ENCODE results near the gene CYP46A1.

The CYP46A1 gene

DNA sequence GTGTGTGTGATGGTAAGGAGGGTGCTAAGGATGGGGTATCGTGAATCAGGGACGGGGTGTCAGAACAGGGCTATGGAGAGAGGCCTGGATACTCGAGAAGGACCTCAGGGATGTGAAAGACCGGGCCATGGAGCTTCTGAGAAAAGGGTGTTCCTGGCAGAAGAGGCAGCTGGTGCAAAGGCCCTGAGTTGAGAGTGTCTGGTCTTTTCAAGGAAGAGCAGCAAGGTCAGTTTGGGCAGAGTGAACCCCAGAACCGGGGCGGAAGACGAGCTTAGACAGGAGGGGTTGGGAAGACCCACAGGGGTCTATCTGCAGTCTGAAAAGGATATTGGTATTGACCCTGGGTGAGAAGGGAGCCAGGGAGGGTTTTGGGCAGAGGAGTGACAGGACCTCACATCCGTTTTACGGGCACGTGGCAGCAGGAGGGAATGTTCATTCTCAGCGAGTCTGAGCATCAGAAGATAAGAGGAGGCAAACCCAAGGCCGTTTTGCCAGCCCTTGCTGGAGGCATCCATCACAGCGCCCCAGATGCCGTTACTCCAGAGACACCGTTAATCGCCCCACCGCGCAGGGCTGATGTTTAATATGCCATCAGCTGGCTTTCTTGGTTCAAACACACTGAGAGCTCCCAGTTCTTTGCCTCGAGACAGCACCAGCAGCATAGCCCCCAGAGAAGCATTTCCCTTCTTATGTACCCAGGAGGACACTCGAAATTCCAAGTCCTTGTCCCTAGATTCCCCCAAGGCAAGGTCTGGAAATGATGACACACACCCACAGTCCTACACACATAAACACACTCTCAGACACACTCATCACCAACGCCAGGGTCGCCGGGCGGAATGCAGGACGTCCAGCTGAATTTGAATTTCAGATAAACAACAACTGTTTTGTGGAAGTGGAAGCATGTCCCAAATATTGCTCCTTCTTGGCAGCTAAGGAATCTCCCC, 67.7 kb downstream of the CYP46A1 start:
- TF ChIP-seq, protein P1, sequence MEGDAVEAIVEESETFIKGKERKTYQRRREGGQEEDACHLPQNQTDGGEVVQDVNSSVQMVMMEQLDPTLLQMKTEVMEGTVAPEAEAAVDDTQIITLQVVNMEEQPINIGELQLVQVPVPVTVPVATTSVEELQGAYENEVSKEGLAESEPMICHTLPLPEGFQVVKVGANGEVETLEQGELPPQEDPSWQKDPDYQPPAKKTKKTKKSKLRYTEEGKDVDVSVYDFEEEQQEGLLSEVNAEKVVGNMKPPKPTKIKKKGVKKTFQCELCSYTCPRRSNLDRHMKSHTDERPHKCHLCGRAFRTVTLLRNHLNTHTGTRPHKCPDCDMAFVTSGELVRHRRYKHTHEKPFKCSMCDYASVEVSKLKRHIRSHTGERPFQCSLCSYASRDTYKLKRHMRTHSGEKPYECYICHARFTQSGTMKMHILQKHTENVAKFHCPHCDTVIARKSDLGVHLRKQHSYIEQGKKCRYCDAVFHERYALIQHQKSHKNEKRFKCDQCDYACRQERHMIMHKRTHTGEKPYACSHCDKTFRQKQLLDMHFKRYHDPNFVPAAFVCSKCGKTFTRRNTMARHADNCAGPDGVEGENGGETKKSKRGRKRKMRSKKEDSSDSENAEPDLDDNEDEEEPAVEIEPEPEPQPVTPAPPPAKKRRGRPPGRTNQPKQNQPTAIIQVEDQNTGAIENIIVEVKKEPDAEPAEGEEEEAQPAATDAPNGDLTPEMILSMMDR (IDR thresholded peaks at IDR 0.05), result no peak

DNA sequence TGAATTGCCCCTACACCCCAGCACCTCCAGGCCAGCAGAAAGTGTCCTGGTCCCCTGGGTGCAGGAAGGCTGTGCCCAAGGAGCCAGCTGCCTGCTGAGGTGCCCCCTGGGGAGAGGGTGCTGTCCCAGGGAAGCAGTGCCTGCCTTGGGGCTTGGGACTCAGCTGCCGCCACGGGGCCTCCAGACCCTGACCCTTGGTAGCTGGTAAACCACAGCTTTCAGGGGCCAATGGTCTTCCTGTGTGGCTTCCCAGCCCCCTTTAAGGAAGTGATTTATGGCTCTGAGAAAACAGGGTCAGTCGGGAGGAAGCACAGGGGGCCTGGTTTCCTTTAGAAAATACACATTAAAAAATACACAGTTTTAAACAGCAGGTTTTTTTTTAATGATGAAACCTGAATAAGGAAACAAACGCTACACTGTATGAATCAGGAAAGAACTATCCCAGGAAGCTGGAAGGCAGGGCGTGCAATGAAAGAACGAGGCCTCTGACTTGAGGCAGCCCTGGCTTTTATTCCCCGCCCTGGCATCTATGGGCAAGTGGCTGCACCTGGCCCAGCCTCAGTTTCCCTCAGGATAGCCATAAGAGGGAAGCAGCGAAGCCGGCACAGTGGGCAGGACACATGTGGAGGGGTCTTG, 68.5 kb downstream of the CYP46A1 start:
- TF ChIP-seq, protein P1 (IDR thresholded peaks at IDR 0.05), result no peak

DNA sequence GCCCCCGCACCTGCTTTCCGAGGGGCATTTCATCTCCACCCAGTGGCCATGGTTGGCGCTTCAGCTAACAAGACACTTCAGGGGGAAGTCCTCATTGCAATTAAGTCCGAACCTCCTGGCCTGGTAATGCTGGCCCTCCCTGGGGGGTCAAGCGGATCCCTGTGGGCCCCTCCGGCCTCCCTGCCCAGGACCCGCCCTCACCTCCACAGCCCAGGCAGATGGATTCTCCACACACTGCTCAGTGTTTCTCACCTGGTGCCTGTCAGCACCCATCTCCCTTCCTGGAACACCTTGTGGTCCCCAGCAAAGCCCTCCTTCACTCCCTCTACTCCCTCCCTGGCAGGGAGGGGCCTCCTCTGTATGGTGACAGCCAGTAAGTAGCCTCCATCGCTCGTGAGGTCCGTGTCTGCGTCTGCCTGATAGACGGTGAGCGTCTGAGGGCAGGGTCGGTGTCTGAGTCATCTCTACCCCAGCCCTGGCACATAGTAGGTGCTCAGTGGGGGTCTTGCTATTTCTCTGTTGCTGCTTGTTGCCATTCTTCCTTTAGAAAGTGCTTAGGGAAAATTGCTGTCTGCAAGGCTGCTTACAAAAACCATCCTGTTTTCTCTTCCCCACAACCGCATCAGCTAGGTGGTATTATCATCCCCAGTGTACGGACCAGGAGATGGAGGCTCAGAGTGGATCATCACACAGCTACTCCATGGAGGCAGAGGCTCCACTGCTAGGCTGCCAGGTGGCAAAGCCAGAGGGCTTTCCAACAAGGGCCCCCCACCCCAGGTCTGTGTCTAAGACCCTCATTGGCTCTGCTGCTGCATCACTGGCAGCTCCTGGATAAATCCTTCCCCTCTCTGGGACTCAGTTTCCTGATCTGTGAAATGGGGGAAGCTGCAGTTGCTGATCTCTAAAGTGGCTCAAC, 69.4 kb downstream of the CYP46A1 start:
- TF ChIP-seq, protein P1 (IDR thresholded peaks at IDR 0.05), result no peak

DNA sequence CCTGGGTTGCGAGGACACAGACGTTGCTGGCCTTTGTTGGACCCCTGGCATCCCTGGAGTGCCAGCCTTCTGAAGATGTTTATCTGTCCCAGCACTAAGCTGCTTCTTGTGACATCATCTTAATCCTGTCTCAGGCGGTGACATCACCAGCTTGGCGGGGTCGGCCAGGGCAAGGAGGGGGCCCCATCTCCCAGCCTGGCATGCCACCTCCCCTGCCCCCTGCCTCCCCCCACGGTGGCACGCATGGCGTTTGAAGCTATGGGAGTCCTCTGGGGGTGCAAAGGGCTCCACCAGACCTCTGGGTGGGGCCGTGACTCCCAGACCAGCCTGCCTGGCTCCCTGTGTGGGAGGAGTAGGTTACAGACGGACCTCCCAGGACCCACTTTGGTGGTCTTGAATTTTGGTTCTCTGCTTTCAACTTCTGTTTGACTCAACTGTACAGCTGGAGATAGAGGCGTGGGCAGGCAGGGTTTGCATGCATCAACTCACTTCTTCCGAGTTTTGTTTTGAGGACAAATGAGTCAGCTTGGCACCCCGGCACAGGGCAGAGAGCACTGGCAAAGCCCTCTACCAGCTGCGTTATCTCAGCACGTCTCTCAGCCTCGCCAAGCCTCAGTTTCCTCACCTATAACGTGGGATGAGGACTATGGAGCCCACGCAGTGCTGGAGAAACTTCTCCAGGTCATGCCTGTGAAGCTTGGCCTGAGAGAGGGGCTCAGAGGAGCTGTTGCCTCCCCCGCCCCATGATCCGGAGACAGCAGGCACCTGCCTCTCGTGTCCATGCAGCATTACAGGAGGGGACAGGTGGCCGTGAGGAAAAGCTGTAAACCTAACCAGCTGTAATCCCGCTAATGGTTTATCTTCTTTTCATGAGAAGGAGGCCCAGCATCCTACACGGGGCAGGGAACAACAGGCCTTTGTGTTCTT, 70.3 kb downstream of the CYP46A1 start:
- TF ChIP-seq, protein P1 (IDR thresholded peaks at IDR 0.05), result no peak

DNA sequence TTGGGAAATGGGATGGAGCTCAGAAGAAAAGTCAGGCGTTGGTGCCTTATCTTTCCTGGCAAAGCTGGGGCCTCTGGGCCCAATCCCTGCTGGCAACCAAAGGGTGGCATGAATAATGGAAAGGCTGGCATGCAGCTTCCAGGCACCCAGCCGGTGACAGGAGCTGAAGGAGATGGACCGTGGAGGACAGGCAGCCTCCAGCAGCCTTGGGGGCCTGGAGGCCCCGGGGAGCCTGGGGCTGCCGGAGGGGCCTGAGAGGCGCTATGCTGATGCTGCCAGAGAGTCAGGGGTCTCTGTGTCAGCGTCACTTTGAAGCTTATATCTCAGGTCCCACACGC, 70.9 kb downstream of the CYP46A1 start:
- TF ChIP-seq, protein P1 (IDR thresholded peaks at IDR 0.05), result no peak

DNA sequence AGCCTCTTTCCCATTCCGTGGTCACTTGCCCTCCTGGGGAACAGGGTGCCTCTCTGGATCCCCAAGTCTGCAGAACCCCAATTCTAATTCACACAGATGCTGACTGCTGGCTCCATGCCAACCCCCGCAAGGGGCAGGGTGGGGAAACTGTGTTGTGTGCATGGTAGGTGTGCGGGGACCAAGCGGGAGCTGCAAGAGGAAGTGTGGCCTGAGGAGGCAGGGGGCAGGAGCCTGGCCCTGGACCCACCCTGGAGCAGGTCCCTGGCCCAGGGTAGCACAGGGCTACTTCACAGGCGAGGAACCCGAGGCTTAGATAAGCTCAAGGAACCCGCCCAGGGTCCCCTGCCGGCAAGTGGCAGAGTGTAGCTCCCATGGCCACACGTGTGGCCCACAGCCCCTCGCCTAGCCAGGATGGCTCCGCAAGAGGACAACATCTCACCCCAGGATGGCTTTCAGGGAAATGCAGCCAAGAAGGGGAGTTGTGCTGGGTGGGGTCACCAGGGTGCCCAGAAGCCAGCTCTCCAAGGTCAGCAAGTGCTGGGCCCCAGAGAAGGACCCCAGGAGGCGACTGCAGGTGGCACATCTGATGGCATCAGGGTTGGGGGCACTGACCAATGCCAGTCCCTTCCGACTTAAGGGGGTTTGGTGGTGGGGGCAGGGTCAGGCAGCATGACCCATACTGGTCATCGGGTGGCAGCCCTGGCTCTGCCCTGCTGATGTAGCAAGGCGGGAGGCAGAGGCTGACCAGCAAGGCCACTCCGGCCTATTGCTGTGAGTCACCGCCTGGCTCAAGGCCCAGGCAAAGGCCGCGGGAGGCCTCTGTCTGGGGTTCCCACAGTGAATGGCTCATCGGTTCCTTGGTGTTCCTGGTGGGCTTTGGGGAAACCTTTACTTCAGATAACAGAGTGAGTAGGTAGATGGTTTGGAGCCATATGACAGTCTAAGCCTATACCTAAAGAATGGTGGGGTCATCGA, 71.8 kb downstream of the CYP46A1 start:
- TF ChIP-seq, protein P1 (IDR thresholded peaks at IDR 0.05), result no peak
